ENCODE data around the gene CNGB1.

GRCh38 chr16:57962756-57963155 lies 8.2 kb downstream of the CNGB1 start:
- TF ChIP-seq CTCF (IDR thresholded peaks at IDR 0.05; ENCODE audit: insufficient read depth, low read length, poor library complexity, severe bottlenecking) (no peak), EZH2phosphoT487 (conservative IDR thresholded peaks at IDR 0.05; ENCODE audit: low read length) (no peak)

Measured in SU-DHL-6 (cell line).